ENCODE data around the gene H2AZ1.

Gene H2AZ1

DNA sequence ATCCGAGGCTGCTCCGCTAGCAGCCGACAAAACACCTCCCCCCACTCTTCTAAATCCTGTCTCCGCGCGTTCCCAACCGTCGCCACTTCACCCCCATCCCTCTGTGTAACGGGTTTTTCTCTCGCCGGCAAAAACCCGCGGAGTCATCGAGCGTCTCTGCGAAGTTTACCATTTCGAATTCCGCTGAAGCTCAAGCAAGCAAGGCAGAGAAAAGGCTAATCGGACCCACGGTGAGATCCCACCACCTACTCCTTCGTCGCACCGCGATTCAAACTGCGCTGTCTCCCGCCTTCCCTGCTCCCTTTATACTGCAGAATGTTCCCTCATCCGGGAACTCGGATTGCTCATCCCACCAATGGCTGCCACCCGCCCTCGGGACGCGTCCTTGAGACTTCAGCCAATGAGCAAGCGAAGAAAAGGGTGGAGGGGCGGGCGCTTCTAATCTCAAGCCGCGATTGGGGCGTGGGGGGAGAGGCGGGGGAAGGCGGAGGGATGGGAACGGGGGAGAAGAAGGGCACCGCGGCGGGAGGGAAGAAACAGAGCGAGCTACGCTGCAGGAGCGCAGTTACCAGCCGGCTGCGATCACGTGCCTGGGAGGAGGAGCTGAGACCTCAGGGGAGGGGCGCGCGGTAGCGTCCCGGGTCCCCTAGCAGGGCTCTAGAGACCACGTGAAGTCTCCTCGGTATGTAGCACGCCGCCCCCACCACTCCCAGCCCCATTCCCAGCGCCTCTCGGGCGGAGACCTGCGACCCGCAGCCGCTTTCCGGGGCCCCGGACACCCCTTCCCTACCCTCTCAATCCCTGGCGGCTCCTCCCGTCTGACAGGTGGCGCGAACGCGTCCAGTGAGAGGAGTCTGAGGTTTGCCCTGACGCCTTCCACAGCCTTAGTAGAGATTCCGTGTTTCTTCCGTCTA, at the start of gene H2AZ1:
Gene H2AZ1, minus strand, starts transcription at position 277 of the 914 bp plus-strand sequence. Its CDS starts 105 bp downstream, at position 172.
- TF ChIP-seq, protein P1, sequence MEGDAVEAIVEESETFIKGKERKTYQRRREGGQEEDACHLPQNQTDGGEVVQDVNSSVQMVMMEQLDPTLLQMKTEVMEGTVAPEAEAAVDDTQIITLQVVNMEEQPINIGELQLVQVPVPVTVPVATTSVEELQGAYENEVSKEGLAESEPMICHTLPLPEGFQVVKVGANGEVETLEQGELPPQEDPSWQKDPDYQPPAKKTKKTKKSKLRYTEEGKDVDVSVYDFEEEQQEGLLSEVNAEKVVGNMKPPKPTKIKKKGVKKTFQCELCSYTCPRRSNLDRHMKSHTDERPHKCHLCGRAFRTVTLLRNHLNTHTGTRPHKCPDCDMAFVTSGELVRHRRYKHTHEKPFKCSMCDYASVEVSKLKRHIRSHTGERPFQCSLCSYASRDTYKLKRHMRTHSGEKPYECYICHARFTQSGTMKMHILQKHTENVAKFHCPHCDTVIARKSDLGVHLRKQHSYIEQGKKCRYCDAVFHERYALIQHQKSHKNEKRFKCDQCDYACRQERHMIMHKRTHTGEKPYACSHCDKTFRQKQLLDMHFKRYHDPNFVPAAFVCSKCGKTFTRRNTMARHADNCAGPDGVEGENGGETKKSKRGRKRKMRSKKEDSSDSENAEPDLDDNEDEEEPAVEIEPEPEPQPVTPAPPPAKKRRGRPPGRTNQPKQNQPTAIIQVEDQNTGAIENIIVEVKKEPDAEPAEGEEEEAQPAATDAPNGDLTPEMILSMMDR (IDR thresholded peaks at IDR 0.05; ENCODE audit: insufficient read depth, low read length, poor library complexity, severe bottlenecking): no peak
- Histone ChIP-seq H3K36me3 (ENCODE audit: control insufficient read depth, insufficient read depth, low read length) (no peaks in the 10 kb centered on the region), H3K27me3 (replicated peaks; ENCODE audit: control insufficient read depth, insufficient read depth, low read length) (no peaks in the 10 kb centered on the region), H3K4me3 (replicated peaks; ENCODE audit: low read depth, low read length) (peak within 1 kb of the TSS; percentile 93)
- DNase-seq (ENCODE audit: extremely low read depth, insufficient read length): peak; percentile 94

DNA sequence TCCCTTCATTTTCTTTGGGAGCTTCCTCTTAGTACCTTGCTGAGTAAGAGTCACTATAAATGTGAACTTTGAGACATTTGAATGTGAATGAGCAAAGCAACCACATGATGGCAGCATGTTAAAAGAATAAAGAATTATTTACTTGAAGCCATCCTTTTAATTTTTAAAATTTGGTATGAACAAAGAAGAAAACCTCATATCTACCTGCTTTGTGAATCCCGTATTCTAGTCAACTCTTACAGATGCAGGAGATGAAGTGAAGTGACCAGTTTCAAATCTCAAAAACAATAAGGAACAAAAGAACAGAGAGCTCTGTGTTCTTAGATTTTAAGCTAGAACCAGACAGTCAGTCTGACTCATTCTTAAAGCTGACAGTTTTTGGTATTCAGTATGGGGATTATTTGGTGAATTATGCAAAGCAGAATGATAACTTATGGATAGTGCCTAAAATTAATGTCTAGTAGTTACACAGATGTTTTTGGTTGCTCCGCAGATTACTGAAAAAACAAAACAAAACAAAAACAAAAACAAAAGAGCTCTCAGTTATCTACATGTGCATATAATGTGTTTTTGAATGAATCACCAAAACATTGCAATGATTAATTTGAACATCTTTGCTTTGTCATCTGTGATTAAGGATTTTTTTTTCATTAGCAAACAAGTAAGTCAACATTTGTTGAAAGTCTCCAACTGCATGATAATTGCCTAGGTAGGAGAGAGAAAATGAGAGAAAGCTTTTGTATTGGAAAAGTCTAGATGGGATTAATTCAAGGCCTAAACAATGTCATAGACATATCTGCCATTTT, 48.2 kb upstream of the H2AZ1 start:
- no peak overlapping the region for H3K4me3 ChIP-seq (replicated peaks; ENCODE audit: low read depth, low read length)
- DNase-seq (ENCODE audit: extremely low read depth, insufficient read length): no peak
- H3K36me3 ChIP-seq (ENCODE audit: control insufficient read depth, insufficient read depth, low read length): no peaks in the 10 kb centered on the region
- TF ChIP-seq, protein P1 (IDR thresholded peaks at IDR 0.05; ENCODE audit: insufficient read depth, low read length, poor library complexity, severe bottlenecking): peak; percentile 36
- H3K27me3 ChIP-seq (replicated peaks; ENCODE audit: control insufficient read depth, insufficient read depth, low read length): no peaks in the 10 kb centered on the region

DNA sequence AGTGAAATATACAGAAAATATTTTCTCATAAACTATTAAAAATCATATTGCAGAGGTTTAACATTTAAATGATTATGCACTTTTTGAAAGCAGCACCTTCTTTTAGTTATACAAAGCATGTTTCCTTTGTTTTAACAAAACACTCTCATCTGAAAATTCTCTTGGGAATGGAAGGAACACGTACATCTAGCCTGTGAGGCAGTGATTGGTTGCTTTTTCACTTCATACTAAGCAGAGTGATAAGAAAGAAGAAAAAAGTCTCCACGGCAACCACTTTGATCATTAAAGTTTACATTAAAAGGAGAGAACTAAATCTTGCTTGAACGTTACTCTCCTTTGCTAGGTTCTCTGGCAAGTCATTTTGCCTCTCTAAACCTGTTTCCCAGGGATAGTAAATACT, 41.7 kb upstream of the H2AZ1 start:
- Histone ChIP-seq H3K36me3 (ENCODE audit: control insufficient read depth, insufficient read depth, low read length) (no peaks in the 10 kb centered on the region), H3K4me3 (replicated peaks; ENCODE audit: low read depth, low read length) (no peak overlapping the region), H3K27me3 (replicated peaks; ENCODE audit: control insufficient read depth, insufficient read depth, low read length) (no peaks in the 10 kb centered on the region)
- DNase-seq (ENCODE audit: extremely low read depth, insufficient read length): no peak
- TF ChIP-seq, protein P1 (IDR thresholded peaks at IDR 0.05; ENCODE audit: insufficient read depth, low read length, poor library complexity, severe bottlenecking): no peak

DNA sequence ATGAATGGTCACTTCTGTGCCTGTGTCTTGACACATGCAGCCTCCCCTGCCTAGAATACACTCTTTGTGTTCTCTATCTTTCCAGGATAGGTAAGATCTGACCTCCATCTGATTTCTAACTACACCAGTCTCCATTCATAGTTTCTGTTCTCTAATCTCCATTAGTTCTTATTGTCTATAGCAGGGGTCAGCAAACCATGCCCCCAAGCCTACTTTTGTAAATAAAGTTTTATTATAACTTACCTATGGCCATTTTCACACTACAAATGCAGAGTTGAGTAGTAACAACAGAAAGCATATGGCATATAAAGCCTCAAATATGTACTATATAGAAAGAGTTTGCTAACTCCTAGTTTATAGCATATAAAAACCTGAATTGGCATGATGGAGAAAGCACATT, 37.6 kb upstream of the H2AZ1 start:
- DNase-seq (ENCODE audit: extremely low read depth, insufficient read length): no peak
- TF ChIP-seq, protein P1 (IDR thresholded peaks at IDR 0.05; ENCODE audit: insufficient read depth, low read length, poor library complexity, severe bottlenecking): no peak

DNA sequence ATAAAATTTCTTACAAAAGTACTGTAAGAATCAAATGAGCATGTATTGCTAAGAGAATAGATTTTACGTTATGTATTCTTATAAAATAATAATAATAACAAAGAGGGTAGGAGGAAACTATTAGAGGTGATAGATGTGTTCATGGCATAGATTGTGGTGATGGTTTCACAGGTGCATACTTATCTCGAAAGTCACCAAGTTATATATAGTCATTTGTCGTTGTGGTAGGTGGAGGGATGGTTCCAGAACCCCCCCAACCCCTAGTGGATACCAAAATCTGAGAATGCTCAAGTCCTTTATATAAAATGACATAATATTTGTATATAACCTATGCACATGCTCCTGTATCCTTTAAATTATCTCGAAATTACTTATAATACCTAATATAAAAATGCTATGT, 36.7 kb upstream of the H2AZ1 start:
- DNase-seq (ENCODE audit: extremely low read depth, insufficient read length): no peak
- H3K27me3 ChIP-seq (replicated peaks; ENCODE audit: control insufficient read depth, insufficient read depth, low read length): no peaks in the 10 kb centered on the region
- no peak overlapping the region for H3K4me3 ChIP-seq (replicated peaks; ENCODE audit: low read depth, low read length)
- no peaks in the 10 kb centered on the region for H3K36me3 ChIP-seq (ENCODE audit: control insufficient read depth, insufficient read depth, low read length)
- TF ChIP-seq, protein P1 (IDR thresholded peaks at IDR 0.05; ENCODE audit: insufficient read depth, low read length, poor library complexity, severe bottlenecking): no peak

More for the DNA sequence above, 37.6 kb upstream of the H2AZ1 start:
- no peak overlapping the region for H3K4me3 ChIP-seq (replicated peaks; ENCODE audit: low read depth, low read length)
- H3K36me3 ChIP-seq (ENCODE audit: control insufficient read depth, insufficient read depth, low read length): no peaks in the 10 kb centered on the region
- H3K27me3 ChIP-seq (replicated peaks; ENCODE audit: control insufficient read depth, insufficient read depth, low read length): no peaks in the 10 kb centered on the region
